Measurements from ENCODE around the gene KIAA1755.

- TF ChIP-seq CTCF (IDR thresholded peaks at IDR 0.05) (no peak), POLR2A (IDR thresholded peaks at IDR 0.05) (no peak)
Observed at GRCh38 chr20:38277691-38278090, 17.2 kb upstream of the KIAA1755 start.
